GM19455 (cell line): Measurements from ENCODE around the gene OLFM4.
"Not testable (repeated sequence)": the region's sequence is repeated elsewhere in the genome, so short reads cannot be mapped to it uniquely, and the experiment has no call there.

Source experiments
- ATAC-seq: cut with Tn5 transposase; IDR thresholded peaks from one replicate; pipeline ENCODE4 v1.9.1; 2021; ENCODE audit not compliant: unreplicated experiment

Gene OLFM4

GRCh38 chr13:53028637-53029203 is at the start of gene OLFM4:
OLFM4 (plus strand) TSS chr13:53028813; CDS start chr13:53028837, 24 bp downstream.
- ATAC-seq: no peak

- no peak for ATAC-seq
Measured at GRCh38 chr13:52978989-52979388, 49.6 kb upstream of the OLFM4 start.

DNA sequence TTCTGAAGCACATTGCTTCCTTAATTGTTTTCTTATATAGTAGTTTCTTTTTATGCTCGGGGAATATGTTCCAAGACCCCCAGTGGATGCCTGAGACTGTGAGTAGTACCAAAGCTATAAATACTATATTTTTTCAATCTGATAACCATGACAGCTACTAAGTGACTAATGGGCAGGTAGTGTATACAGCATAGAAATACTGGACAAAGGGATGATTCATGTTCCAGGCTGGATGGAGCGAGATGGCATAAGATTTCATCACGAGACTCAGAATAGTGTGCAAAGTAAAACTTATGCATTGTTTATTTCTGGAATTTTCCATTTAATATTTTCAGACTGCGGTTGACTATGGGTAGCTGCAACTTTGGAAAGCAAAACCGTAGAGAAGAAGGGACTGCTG is 47.9 kb upstream of the OLFM4 start:
- ATAC-seq: no peak

DNA sequence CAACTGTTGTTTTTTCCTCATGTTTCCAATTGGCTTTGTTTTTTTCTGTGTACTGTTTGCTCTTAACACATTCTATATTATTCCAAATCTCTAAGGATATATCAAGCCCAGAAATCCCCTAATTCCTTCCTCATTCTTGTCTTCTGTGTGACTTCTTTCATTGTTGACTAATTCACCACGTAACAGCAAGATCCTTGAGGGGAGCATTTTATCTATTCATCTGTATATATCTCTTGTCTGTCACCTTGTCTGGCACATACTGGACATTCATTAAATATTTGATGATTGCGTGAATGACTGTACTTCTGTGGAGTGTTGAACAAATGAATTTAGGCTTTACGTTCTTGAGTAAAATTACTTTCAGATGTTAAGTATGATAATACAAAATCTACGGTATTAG is 44.8 kb upstream of the OLFM4 start:
- no peak for ATAC-seq

DNA sequence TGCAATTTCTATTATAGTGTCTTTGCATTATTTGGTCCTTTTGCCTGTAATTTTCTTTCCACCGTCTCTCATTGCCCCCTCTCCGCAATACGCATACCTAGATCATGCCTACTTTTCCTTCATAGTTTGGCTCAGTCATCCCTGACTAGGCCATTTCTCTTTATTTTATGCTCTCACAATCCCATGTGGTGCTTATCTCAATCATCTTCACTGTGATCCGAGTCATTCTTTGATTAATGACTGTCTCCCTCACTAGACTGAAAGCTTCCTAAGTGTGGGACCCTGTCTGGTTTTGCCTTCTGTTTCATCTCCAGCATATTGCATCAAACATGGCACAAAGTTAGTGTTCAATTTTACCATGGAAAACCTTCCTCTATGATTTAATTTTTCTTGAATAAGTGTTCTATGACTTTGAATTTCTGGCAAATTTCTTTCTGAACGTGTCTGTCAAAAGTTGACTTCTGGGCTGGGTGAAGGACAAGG is 43.7 kb upstream of the OLFM4 start:
- ATAC-seq: no peak

DNA sequence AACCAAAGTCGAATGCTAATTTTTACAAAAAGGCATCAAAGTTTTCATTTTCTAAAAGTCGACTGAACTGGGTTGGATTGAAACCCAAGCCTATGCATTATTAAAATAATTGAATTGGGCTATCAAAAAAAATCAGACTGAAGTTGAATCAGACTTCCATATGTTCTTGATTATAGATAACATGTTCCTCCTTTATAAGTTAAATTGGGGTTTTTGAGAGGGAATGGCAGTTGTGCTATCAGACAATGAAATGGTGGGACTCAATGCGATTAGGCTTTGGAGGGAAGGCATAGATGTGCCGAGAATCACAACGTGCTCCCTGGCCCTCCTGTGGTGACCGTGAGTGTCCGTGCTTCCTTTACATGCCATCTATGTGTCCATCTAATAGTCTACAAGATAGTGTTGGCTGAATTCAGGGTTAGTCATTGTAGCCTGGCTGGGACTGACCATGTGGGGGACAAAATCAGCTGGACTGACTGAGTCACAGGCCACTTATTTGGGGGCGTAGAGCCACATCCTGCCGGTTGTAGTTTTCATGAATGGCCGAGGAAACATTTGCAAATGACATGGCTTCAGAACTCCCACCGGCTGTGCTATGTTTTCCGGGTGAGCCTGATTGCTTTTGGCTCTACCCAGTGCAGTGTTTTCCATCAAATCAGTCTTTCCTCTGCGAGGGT is 37.1 kb upstream of the OLFM4 start:
- no peak for ATAC-seq

DNA sequence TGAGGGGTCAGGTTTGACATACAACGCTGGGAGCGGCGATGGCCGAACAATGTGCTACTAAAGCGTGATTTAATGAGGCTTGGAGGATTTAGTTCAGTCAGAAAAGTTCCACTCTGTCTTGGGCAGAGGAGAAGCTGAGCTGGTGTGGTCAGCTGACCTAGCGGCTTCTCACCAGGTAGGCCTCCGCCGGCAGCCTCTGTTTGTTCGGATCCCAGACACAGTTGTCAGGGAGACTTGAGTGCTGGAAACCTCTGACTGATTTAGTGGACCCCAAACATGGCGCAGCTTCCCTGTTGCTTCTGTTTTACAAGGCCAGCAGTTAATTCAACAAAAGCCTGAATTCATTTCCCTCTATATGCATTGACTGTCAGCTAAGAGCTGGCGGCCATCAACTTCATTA is 36.5 kb upstream of the OLFM4 start:
- no peak for ATAC-seq

DNA sequence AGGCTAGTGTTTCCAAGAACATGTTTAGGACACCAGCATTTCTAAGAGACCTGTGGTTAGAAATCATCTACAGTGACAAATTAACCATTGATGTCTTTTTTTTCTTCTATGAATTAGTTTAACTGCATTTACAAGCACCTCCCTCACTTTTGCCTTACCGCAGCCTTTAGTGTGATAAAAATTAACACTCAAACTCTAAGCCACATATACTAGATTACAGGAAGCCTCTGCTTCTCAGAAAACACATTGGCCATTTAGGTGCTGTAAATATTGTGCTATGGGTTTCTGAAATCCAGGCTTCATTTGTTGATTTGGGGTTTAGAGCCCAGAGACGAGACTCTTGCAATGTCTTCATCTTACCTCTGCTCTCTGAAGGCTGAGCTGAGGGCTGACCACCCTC is 34.6 kb upstream of the OLFM4 start:
- no peak for ATAC-seq

- ATAC-seq: no peak
Measured at GRCh38 chr13:52994865-52995264, 33.7 kb upstream of the OLFM4 start.

- ATAC-seq: no peak
Measured at GRCh38 chr13:52995946-52996345, 32.7 kb upstream of the OLFM4 start.

DNA sequence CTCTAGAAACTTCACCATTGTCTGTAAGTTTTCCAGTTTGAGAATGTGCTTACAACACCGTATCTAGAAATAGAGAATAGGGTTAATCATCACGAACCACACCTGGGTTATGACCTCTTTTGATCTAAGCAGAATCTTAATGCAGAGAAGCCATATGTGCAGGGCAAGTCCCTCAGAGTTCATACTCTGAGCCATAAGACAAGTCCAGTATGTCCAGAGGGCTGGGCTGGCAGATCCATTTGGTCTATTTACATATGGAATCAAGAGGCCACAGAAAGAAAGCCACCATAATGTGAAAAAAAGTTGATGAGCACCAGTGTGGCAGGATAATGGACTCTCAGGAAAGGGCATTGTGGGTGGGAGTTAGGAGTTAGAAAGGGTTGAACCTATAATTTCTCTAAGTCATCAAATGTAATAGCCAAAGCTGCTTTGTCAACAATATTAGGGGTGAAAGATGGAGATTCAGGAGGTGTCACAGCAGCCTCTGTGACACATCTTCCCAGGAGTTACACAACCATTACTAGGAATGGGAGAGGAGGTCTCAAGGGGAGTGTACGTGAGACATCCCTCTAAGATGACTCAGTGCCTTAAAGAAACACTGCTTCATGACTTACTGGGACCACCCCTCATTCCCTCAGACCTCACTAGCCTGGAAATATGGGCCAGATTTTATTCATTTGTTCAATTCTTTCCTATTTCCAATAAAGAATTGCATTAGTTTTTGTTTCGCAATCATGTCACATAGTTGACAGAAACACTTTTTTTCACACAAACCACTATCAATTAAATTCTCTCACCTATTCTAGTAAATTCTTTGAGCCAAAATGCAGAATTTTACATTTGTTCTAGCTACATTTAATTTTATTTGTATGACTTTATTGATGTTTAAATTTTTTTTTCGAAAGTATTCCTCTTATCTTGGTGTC is 30.4 kb upstream of the OLFM4 start:
- ATAC-seq: no peak

DNA sequence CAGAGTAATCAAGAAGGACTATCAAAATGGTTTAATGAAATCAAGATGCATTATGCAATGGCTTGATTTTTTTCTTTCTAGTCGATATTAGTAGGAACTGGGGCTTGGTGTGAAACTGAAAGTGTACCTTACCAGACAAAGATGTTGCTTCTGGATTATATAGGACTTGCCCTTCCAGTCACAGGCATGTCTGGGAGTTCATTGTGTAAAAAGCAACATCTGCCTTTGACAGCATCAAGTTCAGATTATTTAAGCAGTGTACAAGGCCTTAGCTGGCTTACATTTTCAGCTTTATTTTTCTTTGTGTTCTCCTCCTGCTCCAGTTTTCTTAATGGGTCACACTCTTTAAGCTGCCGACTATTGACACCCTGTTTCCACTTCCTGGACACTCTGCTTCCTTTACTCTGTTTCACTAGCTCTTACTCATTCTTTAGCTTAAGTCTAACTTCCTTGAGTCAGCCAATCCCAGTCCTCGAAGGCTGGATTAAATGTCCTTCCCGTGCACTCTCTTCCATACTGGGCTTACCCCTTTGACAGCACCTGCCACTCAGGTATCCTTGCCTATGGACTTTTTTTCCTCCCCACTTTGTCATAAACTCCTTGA is 29.4 kb upstream of the OLFM4 start:
- ATAC-seq: no peak

- no peak for ATAC-seq
Measured at GRCh38 chr13:53001444-53002225, 27.0 kb upstream of the OLFM4 start.

GRCh38 chr13:53004573-53004972 is 24.0 kb upstream of the OLFM4 start:
- no peak for ATAC-seq

- no peak for ATAC-seq
Measured at GRCh38 chr13:53005626-53006025, 23.0 kb upstream of the OLFM4 start.

DNA sequence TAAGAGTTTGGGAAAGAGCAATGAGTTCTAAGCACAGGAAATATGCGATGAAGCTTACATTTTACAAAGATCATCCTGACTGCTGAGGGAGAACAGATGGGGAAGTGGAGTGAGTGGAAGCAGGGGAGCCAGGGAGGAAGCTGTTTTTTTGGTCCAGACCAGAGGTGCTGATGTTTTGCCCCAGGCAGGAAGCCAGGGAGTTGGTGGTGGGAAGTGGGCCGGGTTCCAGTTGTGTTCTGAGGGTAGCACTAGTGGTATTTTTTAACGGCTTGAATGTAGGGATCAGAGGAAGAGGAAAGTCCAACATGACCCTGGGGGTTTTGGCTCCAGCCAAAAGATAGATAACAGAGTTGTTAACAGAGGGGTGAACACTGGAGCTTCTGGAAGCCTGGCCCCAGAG is 20.7 kb upstream of the OLFM4 start:
- ATAC-seq: no peak

DNA sequence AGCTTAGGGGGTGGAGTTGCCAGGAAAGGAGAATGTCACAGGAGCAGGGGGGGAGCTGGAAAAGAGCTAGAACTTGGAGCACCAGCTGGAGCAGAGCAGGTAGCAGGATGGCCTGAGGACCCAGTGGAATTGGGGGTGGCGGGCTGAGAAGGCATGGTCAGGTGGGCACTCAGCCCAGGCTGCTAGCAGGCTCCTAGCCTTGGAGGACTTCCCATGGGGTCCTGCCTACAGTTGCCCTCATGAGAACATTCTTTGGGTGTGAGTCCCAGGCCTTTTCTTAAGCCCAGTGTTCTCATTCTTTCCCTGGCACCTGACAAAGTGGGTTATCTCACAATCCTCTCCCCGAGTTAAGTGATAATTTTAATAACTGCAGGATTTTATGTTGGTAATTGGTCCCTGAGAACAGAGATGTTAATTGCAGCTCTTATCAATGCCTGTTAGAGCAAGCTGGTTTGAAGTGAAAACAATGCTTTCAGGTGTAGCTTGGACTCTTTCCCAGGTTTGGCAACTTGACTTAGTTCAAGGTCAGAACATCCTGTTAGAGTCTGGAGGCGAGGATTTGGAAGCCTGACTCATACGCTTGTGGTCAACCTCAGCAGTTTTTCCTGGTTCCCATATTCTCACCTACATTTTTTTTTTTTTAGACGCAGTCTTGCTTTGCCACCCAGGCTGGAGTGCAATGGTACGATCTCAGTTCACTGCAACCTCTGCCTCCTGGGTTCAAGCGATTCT is 18.1 kb upstream of the OLFM4 start:
- no peak for ATAC-seq

- no peak for ATAC-seq
Measured at GRCh38 chr13:53012707-53013106, 15.9 kb upstream of the OLFM4 start.

DNA sequence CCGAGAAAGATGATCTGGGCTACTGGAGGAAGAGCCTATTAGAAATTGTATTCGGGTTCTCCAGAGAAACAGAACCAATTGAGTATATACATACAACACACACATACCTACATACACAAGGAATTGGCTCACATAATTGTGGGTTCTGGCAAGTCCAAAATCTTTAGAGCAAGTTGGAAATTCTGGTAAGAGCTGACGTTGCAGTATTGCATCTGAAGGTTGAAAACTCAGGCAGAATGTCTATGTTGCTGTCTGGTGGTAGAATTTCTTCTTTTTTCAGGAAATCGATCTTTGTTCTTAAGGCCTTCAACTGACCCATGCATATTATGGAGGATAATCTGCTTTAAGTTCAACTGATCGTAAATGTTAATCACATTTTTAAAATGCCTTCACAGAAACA is 15.5 kb upstream of the OLFM4 start:
- ATAC-seq: no peak

DNA sequence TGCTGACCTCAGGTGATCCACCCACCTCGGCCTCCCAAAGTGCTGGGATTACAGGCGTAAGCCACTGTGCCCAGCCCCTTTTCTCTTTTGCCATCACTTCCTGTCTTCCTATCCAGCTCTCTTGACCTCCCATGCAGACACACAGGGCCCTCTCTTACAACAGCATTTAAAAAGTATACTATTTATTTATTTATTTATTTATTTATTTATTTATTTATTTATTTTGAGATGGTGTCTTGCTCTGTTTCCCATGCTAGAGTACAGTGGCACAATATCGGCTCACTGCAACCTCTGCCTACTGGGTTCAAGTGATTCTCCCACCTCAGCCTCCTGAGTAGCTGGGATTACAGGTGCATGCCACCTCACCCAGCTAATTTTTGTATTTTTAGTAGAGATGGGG is 14.6 kb upstream of the OLFM4 start:
- not testable (repeated sequence) for ATAC-seq
